Measurements from ENCODE around the gene ARHGEF37.

ARHGEF37 gene

DNA sequence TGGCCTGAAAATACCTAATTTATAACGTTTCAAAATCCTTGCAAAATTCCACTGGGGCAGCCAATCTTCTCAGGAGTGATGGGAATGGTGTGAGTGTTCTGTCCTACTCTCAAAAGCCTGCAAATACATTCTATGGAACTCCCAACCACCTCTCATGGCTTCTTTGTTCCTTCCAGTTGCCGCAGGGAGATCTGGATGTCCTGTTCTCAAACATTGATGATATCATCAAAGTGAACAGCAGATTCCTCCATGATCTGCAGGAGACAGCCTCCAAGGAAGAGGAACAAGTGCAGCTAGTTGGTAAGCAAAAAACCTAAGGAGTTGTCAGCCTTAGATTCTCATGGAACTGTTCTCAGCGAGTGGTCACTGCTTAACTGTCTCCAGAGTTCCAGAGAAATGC lies 19.6 kb downstream of the ARHGEF37 start:
- no peak for DNase-seq (ENCODE audit: low spot score)

DNA sequence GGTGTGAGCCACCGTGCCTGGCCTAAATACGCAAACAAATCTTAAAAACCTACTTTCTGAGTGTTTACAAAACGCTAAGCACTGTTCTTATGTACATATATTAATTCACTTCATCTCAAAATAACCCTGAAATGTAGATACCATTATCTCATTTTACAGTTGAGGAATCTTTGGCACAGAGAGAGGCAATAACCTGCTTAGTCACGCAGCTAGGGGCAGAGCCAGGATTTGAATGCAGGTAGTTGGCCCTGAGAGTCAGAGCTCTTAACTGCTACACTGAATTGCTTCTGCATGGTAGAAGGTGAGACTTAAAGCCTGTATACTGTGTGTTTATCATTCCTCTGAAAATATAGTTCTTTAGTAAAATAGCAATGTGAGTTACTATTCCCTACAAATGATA lies 21.9 kb downstream of the ARHGEF37 start:
- DNase-seq (ENCODE audit: low spot score) = no peak

GRCh38 chr5:149603920-149604319 lies 22.6 kb downstream of the ARHGEF37 start:
- DNase-seq (ENCODE audit: low spot score) = no peak

DNA sequence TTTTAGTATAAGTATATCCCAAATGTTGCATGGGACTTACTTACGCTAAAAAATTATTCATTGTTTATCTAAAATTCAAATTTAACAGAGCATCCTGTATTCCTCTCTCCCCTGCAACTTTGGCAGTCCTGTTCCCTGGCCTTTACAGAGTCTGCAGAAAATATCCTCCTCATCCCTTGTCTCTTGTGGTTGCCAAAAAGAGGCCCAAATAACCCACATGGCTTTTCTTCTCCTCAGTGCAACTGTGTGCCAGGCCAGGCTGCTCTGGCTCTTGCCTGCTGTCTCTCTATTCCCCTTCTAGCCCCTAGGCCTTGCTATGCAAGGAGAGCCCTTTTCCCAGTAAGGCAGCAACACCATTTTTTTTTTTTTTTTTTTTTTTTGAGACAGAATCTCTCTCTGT lies 23.0 kb downstream of the ARHGEF37 start:
- no peak for DNase-seq (ENCODE audit: low spot score)

DNA sequence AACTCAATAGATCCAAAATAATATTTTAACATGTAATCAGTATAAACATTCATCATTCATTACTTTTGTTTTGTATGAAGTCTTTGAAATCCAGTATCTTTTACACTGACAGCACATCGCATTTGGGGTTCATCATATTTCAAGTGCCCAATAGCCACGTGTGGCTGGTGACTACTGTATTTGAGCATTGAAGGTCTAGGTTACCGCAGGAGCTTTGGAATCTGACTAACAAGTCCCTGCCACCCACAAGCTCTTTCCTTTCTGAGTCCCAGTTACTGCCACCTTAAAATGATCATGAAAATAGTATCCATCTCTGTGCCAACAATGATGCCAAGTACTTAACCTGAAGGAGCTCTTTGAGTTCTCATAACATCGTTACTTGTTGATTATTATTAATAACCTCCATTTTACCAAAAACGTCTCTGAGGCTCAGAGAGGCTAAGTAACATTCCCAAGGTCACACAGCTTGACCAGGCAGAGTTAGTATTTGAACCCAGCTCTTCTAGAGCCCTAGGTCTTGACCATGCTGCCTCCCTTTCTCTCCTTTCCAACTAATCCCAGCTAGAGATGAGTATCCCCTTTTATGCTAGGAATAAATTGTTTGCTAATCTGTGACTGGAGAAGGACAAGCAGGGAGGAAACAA lies 24.2 kb downstream of the ARHGEF37 start:
- no peak for DNase-seq (ENCODE audit: low spot score)

DNA sequence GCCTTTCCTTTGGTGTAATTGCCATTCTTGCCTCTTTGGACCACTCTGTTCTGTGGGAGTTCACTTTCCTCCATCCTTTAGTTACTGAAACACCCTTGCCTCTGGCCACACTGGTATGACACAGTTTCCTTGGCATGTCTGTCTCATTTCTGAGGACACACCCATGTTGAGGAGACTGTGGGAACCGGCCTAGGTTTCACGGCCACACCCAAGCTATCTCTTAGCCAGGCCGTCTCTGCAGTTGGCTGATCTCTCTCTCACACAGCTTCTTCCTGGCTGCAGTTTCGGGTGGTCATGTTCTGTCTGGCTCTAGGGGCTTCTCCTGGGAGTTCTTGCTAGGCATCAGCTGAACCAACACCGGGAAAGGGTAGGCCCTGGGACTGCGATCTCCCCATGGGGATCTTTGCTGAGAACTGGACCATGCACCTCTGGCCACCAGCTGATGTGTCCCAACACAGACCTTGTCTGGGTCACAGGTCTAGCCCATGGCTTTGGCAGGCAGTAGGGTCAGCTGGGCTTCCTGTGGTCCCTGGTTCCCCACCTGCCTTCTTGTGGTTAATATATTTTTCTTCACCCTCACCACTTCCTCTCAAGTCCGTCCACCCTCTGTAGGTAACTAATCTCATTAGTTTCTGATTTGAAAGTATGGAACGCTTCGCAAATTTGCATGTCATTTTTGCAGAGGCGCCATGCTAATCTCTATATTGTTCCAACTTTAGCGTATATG lies 24.9 kb downstream of the ARHGEF37 start:
- DNase-seq (ENCODE audit: low spot score) = peak; percentile 89

- no peak for DNase-seq (ENCODE audit: low spot score)
Measured at GRCh38 chr5:149608936-149609545, 27.7 kb downstream of the ARHGEF37 start.

- DNase-seq (ENCODE audit: low spot score) = no peak
Measured at GRCh38 chr5:149609640-149610219, 28.4 kb downstream of the ARHGEF37 start.

DNA sequence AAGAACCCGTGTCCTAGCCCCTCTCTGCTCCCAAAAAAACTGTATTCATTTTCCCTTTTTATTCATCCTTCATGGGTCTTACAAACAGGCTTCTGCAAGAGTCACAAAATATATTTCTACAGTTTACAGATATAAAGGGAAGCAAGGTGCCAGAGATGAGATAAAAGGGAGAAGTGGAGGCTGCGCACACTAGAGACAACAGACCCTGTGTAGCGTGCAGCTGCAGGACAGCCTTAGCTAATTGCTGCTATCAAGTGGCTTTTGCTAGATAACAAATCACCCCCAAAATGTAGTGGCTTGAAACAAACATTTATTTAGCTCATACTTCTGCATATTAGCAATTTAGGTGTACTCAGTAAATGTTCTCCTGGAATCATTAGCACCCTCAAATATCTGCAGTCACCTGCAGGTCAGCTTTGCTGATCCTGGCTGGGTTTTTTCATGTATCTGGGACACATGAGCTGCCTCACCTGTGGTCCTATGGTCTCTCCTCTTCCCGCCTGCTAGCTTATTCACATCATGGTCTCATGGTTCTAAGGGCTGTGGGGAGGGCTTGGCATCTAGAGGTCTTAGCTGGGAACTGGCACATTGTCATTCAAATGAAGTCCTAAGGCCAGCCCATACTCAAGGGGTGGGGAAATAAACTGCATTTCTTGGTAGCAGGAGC lies 29.4 kb downstream of the ARHGEF37 start:
- no peak for DNase-seq (ENCODE audit: low spot score)

GRCh38 chr5:149611326-149611725 lies 30.0 kb downstream of the ARHGEF37 start:
- peak; percentile 61 for DNase-seq (ENCODE audit: low spot score)

DNA sequence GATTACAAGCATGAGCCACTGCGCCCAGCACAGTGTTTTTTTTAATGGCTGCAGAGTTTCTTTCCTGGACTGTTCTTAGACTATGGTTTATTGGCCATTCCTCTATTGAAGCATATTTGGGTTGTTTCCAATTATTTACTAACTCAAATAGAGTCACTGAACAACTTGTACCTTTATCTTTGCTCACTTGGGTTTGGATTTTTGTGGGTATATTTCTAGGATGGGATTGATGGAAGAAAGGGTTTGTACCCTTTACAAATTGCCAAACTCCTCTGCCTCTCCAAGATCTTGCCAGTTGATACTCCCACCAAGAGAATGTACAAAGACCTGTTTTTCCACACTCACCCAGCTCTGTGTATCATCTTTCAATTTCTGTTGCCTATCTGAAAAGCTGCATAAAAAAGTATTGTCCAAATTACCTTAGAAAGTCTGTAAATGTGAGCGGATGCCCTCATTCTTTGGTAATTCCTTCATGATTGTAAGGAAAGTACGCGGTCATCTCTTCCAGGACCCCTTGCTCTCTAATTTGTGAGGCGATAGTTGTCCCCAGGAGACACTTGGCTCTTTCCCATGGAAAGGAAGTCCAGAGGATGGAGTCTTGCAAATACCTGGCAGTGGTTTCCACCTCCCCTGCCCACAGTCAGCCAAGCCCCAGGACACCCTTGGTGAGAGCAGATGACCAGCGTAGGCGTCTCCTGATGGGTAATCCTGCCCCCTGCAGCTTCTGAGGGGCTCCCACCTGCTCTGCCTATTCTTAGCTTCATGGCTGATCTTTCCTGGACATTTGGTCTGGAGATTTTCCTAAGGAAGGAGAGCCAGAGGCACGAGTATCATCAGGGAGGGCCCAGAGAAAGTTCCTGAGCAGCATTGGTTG lies 33.0 kb downstream of the ARHGEF37 start:
- no peak for DNase-seq (ENCODE audit: low spot score)

DNA sequence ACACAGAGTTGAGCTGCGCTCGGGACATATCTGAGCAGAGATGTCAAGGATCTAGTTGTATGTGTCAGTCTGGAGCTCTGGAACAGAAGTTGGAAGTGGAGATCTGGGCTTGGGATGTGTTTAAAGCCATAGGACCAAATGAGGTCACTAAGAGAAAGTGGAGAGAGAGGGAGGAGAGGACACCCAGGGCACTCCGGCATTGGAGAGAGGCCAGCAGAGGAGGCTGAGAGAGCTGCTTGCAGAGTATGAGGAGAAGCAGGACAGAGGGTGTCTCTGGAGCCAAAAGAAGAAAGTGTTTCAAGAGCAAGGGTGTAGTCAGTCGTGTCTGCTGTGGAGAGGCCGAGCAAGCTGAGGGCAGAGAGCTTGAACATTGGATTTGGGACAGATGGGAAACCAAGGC lies 34.7 kb downstream of the ARHGEF37 start:
- peak; percentile 17 for DNase-seq (ENCODE audit: low spot score)

GRCh38 chr5:149616727-149617285 lies 35.5 kb downstream of the ARHGEF37 start:
- DNase-seq (ENCODE audit: low spot score) = no peak

DNA sequence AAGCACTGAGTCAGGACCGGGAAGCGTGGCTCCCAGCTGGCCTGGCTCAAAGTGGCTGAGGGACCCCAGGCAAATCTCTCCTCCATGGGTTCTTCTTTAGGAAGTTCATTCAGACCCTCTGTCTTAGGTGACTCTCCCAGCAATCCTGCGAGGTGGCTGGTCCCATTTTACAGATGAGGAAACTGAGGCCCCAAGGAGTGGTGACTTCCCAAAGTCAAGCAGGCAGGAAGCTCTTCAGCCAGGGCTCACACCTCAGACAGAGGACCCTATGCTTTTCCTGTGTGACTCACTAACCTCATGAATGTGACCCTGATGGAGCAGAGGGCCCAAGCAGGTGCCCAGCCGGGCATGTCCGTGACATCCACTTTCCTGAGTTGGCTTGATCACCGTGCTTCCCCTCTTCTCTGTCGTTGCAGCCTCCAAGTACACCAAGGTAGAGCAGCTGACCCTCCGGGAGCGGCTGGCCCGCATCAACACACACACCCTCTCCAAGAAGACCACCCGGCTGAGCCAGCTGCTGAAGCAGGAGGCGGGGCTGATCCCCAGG lies 36.5 kb downstream of the ARHGEF37 start:
- DNase-seq (ENCODE audit: low spot score) = no peak

- DNase-seq (ENCODE audit: low spot score) = peak; percentile 84
Measured at GRCh38 chr5:149618581-149619248, 37.4 kb downstream of the ARHGEF37 start.

- no peak for DNase-seq (ENCODE audit: low spot score)
Measured at GRCh38 chr5:149621415-149622098, 40.3 kb downstream of the ARHGEF37 start.

- no peak for DNase-seq (ENCODE audit: low spot score)
Measured at GRCh38 chr5:149622466-149622865, 41.2 kb downstream of the ARHGEF37 start.

DNA sequence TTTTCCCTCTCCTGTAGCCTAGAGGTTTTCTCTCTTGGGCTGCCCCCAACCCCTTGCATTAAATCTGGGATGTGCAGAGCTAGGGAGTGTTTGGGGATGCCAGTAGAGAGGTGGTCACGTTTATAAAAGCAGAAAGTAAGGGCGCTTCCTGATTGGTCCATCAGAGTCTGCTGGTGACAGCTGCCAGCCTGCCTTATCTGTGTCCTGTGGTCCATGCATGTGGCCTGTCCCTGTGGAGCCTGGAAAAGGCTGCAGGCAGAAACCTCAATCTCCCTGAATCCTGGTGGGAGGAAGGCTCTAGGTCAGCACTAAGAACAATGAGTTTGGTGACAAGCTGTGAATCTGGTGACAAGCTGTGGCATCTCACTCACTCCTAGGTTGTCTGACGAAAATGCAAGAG lies 42.2 kb downstream of the ARHGEF37 start:
- no peak for DNase-seq (ENCODE audit: low spot score)

DNA sequence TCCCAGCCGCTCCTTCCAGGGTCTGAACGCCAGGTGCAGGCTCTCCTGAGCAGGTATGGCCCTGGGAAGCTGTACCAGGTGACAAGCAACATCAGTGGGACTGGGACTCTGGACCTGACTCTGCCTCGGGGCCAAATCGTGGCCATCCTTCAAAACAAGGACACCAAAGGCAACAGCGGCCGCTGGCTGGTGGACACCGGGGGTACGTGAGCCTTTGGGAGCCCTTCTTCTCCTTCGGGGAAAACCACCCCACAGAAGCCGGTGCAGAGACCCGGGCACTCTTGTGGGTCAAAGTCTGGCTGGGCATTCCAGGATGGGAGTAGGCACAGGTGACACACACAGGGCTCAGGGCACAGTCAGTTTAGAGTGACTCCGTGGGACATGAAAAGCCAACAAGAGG lies 45.8 kb downstream of the ARHGEF37 start:
- DNase-seq (ENCODE audit: low spot score) = no peak

- no peak for DNase-seq (ENCODE audit: low spot score)
Measured at GRCh38 chr5:149628221-149628620, 46.9 kb downstream of the ARHGEF37 start.
